Mesothelial cell of epicardium (in vitro differentiated cells): ENCODE measurements around the gene LYSMD3. TPM values are rescaled to one million over a fixed set of nuclear protein-coding genes. Genes with fewer than 3 reads are reported as not detected.

ENCODE experiments used
- DNase-seq, 2 experiments: peaks; one replicate each; pipeline ENCODE4 v3.0.0; 2021; ENCODE audit warnings: low spot score in 2 of 2; ENCODE audit not compliant: unreplicated experiment in 2 of 2
- H3K27ac Mint-ChIP-seq: 2 replicates; pipeline ENCODE4 v1.8.0; 2021; ENCODE audit warnings: mixed read lengths
- H3K27me3 Mint-ChIP-seq: 2 replicates; pipeline ENCODE4 v1.8.0; 2021; ENCODE audit warnings: low read depth, mixed read lengths
- H3K36me3 Mint-ChIP-seq: 2 replicates; pipeline ENCODE4 v1.8.0; 2021; ENCODE audit warnings: mixed read lengths
- H3K4me1 Mint-ChIP-seq: 2 replicates; pipeline ENCODE4 v1.8.0; 2021; ENCODE audit warnings: mixed read lengths
- H3K4me3 Mint-ChIP-seq: 2 replicates; pipeline ENCODE4 v1.8.0; 2021; ENCODE audit warnings: mild to moderate bottlenecking, moderate library complexity, mixed read lengths
- H3K9me3 Mint-ChIP-seq: 2 replicates; pipeline ENCODE4 v1.8.0; 2021; ENCODE audit warnings: mixed read lengths
- total RNA-seq: library from RNA; stranded (reverse); gene quantifications from 3 replicates; pipeline ENCODE4 v1.2.1, GENCODE V29; 2021
- TF ChIP-seq, protein P1 (sequence below): fragments of 200-600 bp; sonication (generic); IDR thresholded peaks from one replicate; pipeline ENCODE4 v1.5.0; 2021; ENCODE audit warnings: antibody characterized with exemption; ENCODE audit not compliant: unreplicated experiment

LYSMD3 gene
- total RNA-seq, 1 donor from 2014 or later: 14.5 TPM

DNA sequence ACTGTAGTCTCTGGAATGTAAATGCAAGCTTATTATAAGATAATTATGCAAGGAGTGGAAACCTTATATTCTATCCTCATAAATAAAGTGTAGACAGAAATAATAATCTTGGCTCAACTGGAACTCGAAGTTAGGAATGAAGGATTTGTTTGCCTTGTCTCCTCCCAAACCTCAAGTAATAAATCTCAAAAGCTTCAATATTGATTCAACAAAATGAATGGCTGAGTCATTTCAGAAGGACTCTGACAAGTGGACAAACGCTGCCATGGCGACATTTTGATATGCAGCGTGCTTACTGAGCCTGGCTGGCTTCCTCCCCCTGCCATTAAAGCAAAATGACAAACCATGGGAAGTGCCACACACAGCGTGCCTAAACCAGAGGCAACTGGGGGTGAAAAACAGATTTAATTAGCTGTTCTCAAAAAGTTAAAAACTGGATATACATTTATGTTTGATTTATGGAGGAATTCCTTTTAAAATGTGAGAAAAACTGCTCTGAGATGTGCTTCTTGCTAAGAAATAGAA lies 18.7 kb upstream of the LYSMD3 start:
- Mint-ChIP-seq H3K36me3 (no peaks in the 10 kb centered on the region), H3K27ac (no peak overlapping the region), H3K9me3 (no peaks in the 10 kb centered on the region), H3K4me1 (peaks cover 7% of the 10 kb centered on the region), H3K4me3 (no peak overlapping the region), H3K27me3 (peaks cover 19% of the 10 kb centered on the region)
- DNase-seq: no peak
- TF ChIP-seq, protein P1, sequence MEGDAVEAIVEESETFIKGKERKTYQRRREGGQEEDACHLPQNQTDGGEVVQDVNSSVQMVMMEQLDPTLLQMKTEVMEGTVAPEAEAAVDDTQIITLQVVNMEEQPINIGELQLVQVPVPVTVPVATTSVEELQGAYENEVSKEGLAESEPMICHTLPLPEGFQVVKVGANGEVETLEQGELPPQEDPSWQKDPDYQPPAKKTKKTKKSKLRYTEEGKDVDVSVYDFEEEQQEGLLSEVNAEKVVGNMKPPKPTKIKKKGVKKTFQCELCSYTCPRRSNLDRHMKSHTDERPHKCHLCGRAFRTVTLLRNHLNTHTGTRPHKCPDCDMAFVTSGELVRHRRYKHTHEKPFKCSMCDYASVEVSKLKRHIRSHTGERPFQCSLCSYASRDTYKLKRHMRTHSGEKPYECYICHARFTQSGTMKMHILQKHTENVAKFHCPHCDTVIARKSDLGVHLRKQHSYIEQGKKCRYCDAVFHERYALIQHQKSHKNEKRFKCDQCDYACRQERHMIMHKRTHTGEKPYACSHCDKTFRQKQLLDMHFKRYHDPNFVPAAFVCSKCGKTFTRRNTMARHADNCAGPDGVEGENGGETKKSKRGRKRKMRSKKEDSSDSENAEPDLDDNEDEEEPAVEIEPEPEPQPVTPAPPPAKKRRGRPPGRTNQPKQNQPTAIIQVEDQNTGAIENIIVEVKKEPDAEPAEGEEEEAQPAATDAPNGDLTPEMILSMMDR: no peak

DNA sequence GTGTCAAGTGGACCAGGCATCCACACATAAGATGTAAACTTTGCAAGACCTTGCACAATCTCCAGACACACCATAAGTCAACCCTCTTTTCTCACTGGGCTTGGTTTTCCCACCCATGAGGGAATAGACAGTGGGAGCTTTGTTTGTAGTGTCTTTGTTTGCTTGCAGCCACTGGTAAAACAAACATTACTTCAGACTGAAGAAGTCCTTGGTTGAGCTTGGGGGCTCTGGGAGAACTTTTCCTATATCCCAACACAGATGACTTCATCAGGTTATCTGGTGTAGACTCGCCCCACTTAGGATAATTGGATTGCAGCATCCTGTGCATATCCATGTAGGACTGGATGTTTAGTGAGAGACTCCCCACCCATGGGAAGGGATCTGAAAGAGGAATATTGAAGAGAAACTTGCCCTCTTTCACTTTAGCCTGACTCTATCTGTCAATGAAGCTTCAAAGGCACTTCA lies 17.7 kb upstream of the LYSMD3 start:
- peaks cover 9% of the 10 kb centered on the region for H3K27me3 Mint-ChIP-seq
- H3K9me3 Mint-ChIP-seq: no peaks in the 10 kb centered on the region
- no peak for DNase-seq
- peaks cover 7% of the 10 kb centered on the region for H3K4me1 Mint-ChIP-seq
- no peak overlapping the region for H3K27ac Mint-ChIP-seq
- H3K4me3 Mint-ChIP-seq: no peak overlapping the region
- TF ChIP-seq, protein P1: no peak
- H3K36me3 Mint-ChIP-seq: no peaks in the 10 kb centered on the region

DNA sequence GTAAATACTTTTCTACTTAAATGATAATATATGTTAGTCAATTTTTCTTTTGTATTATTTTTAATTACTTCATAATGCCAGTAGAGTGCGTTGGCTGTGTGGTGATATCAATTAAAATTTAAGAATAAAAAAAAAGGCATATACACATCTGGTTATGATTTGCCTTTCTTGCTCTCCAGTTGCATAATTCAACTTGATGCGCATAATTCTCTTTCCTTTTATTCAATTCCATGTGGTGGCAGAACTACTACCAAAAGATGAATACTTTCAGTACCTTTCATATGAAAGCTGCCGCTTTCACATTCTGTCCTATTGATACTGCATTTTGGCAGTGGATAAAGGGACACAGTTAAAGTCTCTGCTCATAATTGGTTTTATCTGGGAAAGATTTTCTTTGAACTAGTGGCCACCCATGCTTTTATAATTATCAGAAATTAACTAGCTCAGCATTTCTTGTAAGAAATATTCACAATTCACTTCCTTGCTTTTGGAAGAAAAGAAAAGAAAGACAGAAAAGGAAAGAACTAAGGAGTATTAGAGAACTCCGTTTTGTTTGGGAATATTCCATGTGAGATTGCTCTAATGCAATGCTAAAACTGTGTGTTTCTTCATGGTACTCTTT lies 16.9 kb upstream of the LYSMD3 start:
- Mint-ChIP-seq H3K27ac (no peak overlapping the region), H3K4me3 (no peak overlapping the region), H3K27me3 (peaks cover 3% of the 10 kb centered on the region), H3K4me1 (peaks cover 7% of the 10 kb centered on the region), H3K36me3 (no peaks in the 10 kb centered on the region), H3K9me3 (no peaks in the 10 kb centered on the region)
- TF ChIP-seq, protein P1: no peak
- DNase-seq: no peak

DNA sequence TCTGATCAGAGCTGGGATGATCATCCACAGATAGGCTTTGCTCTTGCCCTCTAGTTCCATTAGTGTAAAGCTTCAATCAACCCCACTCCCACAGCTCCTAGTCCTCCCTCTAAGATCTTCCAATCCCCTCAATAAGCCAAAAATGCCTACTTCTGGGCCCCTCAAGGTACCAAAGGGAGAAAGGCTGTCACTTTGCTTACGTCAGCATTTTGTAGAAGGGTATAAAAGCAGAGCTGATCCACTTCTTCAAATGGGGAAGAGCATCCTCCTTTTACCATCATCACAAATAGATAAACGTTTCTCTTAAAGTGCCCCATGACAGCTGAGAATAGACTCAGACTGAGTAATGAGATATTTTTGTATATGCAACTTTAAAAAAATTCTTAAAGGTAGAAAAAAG lies 16.1 kb upstream of the LYSMD3 start:
- TF ChIP-seq, protein P1: no peak
- DNase-seq: no peak
- H3K36me3 Mint-ChIP-seq: no peaks in the 10 kb centered on the region
- no peak overlapping the region for H3K27ac Mint-ChIP-seq
- no peaks in the 10 kb centered on the region for H3K27me3 Mint-ChIP-seq
- H3K4me1 Mint-ChIP-seq: peaks cover 7% of the 10 kb centered on the region
- no peak overlapping the region for H3K4me3 Mint-ChIP-seq
- no peaks in the 10 kb centered on the region for H3K9me3 Mint-ChIP-seq

DNA sequence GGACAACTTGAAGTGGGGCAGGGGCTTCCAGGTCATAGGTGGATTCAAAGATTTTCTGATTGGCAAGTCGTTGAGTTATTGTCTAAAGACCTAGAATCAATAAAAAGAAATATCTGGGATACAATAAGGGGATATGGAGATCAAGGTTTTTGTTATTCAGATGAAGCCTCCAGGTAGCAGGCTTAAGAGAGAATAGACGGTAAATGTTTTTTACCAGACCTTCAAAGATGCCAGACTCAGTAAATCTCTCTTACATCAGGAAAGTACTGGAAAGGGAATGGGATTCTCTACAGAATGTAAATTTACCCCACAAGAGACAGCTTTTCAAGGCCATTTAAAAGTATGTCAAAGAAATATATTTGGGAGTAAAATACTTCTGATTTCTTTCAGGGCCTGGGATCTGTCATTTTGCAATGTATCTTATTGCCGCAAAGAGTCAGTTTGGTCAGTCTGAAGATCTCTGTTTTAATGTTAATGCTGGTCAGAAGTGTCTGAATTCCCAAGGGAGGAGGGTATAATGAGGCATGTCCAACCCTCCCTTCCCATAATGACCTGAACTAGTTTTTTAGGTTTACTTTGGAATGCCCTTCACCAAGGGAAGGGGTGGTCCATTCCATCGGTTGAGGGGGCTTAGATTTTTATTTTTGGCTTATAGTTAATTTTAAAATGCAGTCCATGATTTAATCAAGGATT lies 13.6 kb upstream of the LYSMD3 start:
- Mint-ChIP-seq H3K27me3 (no peaks in the 10 kb centered on the region), H3K4me3 (no peak overlapping the region), H3K27ac (no peak overlapping the region), H3K9me3 (no peaks in the 10 kb centered on the region), H3K4me1 (peaks cover 2% of the 10 kb centered on the region), H3K36me3 (no peaks in the 10 kb centered on the region)
- no peak for DNase-seq
- TF ChIP-seq, protein P1: no peak
